GM23338 (cell line): ENCODE results near the gene USH1C.

Experiments
- CTCF ChIP-seq, 2 experiments: fragments of 200-600 bp in 1 of 2; sonication (generic) in 1 of 2; conservative IDR thresholded peaks; 2 replicates each; pipeline versions ENCODE4 v1.5.1 to v1.6.1; 2016 to 2017; ENCODE audit warnings: antibody characterized with exemption in 2 of 2, low read depth in 2 of 2, mild to moderate bottlenecking in 2 of 2, moderate library complexity in 1 of 2
- EZH2 ChIP-seq: fragments of 200-600 bp; sonication (generic); IDR thresholded peaks from one replicate; pipeline ENCODE4 v1.8.0; 2017; ENCODE audit warnings: antibody characterized with exemption, mild to moderate bottlenecking, low read depth; ENCODE audit not compliant: unreplicated experiment
- POLR2AphosphoS5 ChIP-seq: IDR thresholded peaks from 2 replicates; pipeline ENCODE4 v1.6.1; 2016; ENCODE audit warnings: antibody characterized with exemption, low read depth

- no peak for TF ChIP-seq POLR2AphosphoS5
- TF ChIP-seq CTCF (conservative IDR thresholded peaks at IDR 0.05; ENCODE audit: low read depth in 2 of 2): no peak
- TF ChIP-seq EZH2: no peak
These were observed 54.5 kb downstream of the USH1C start for GRCh38 chr11:17489751-17490150.
